ENCODE results near the gene STRIP2.
A peak's percentile ranks its signal among the peaks of the same experiment; 100 is the strongest.
"Not testable (repeated sequence)": the region's sequence is repeated elsewhere in the genome, so short reads cannot be mapped to it uniquely, and the experiment has no call there.

The STRIP2 gene

GRCh38 chr7:129394982-129395914, 39.0 kb upstream of the STRIP2 start:
- no peaks in the 10 kb centered on the region for H3K27me3 Mint-ChIP-seq (ENCODE audit: low read depth)
- no peaks in the 10 kb centered on the region for H3K9me3 Mint-ChIP-seq
- no peak overlapping the region for H3K4me3 Mint-ChIP-seq
- H3K27ac Mint-ChIP-seq: no peak overlapping the region
- H3K4me1 Mint-ChIP-seq: peaks cover 6% of the 10 kb centered on the region
- peaks cover 19% of the 10 kb centered on the region for H3K36me3 Mint-ChIP-seq (ENCODE audit: low read depth)
- TF ChIP-seq, protein P1, sequence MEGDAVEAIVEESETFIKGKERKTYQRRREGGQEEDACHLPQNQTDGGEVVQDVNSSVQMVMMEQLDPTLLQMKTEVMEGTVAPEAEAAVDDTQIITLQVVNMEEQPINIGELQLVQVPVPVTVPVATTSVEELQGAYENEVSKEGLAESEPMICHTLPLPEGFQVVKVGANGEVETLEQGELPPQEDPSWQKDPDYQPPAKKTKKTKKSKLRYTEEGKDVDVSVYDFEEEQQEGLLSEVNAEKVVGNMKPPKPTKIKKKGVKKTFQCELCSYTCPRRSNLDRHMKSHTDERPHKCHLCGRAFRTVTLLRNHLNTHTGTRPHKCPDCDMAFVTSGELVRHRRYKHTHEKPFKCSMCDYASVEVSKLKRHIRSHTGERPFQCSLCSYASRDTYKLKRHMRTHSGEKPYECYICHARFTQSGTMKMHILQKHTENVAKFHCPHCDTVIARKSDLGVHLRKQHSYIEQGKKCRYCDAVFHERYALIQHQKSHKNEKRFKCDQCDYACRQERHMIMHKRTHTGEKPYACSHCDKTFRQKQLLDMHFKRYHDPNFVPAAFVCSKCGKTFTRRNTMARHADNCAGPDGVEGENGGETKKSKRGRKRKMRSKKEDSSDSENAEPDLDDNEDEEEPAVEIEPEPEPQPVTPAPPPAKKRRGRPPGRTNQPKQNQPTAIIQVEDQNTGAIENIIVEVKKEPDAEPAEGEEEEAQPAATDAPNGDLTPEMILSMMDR (IDR thresholded peaks at IDR 0.05; ENCODE audit: unreplicated experiment in 3 of 3): no peak

DNA sequence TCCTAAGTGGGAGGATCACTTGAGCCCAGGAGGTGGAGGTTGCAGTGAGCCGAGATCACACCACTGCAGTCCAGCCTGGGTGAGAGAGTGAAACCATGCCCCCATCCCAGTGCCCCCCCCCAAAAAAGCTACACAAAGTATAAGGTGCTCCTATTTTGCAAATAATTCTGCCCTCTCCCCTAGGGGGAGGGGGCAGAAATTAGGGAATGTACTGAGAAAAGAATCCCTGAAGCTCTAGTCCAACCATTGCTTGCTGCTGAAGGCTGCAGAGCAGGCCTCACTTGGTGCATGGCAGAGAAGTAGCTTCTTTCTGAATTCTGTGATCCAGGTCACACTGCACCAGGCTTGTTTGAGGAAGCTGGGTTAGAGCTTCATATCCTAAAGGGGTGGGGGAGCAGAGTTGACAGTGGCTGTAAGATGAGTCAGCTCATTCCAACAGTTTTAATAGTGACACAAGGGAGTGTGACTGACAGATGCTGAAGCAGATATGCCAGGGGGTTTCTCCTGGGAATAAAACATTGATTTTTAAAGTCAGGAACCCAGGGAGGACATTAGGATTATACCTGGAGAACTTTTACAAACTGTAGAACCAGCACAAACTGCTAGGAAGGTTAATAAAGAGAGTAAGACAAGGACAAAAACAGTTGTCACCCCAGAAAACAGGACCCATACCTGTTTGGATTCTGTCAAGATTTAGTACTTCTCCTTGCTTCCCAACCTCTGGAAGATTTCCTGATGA, 32.8 kb upstream of the STRIP2 start:
- H3K36me3 Mint-ChIP-seq (ENCODE audit: low read depth): peaks cover 37% of the 10 kb centered on the region
- peak overlapping the region in 2 of 3 experiments; percentile 23 to 28 for H3K27ac Mint-ChIP-seq
- H3K4me3 Mint-ChIP-seq: no peak overlapping the region
- TF ChIP-seq, protein P1 (IDR thresholded peaks at IDR 0.05; ENCODE audit: unreplicated experiment in 3 of 3): no peak
- H3K9me3 Mint-ChIP-seq: no peaks in the 10 kb centered on the region
- no peaks in the 10 kb centered on the region for H3K4me1 Mint-ChIP-seq
- no peaks in the 10 kb centered on the region for H3K27me3 Mint-ChIP-seq (ENCODE audit: low read depth)

DNA sequence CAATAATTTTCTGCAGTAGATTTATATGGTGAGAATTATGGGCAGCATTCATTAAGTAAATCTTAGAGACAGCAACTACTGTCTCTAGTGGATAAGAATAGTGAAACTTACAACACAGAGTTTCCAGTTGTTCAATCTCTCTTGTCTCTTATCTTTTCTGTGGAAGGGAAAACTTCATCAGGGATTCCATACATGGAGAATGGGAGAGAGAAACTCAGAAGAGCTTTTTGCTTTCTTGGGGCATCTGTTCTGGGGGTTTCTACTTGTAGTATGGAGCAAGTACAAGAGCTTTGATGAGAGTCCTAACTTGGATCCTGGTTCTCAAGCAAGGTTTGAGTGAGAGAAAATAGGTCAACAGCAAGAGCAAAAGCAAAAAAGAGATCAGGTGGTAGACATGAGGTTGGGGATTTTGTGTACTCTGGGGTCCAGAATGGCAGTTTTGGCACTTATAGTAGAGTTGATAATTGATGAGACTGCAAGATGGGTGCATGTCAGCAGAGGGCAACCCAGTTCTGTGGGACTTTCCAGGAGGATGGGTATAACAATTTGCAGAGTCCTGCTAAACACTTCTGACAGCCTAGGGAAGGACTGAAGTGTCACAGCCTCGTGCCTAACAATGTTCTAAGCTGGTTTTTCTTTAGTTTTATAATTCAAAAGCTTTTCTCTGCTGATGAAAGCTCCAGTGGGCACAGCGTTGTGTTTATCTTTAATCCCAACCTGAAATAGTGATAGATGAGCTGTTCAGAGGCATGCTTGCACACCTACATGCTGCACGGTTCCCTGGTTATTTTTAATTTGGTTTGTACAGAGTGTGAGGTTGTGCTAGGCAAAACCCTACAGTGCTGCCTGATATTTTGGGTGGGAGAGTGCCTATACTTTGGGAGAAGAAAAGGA, 32.0 kb upstream of the STRIP2 start:
- Mint-ChIP-seq H3K36me3 (ENCODE audit: low read depth) (peaks cover 37% of the 10 kb centered on the region), H3K27me3 (ENCODE audit: low read depth) (no peaks in the 10 kb centered on the region), H3K9me3 (no peaks in the 10 kb centered on the region), H3K27ac (no peak overlapping the region), H3K4me1 (no peaks in the 10 kb centered on the region), H3K4me3 (no peak overlapping the region)
- TF ChIP-seq, protein P1 (IDR thresholded peaks at IDR 0.05; ENCODE audit: unreplicated experiment in 3 of 3): no peak

DNA sequence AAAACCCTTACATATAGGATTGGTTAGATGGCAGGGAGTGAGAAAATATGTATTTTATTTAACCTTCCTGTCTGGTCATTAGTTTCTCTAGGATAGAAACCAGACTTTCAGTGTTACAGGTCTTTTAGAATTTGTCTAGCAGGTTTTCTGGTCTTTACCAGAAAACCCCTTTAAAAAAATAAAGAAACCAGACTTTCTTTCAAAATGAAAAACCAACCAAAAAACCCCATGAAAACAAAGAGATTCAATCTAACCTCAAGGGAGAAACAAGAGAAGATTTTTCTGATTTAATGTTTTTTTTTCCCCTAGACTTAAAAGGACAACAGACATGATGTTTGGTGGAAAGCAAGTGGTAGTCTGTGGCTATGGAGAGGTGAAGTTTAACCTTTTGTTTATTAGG, 28.7 kb upstream of the STRIP2 start:
- Mint-ChIP-seq H3K27me3 (ENCODE audit: low read depth) (no peaks in the 10 kb centered on the region), H3K4me3 (no peak overlapping the region), H3K27ac (no peak overlapping the region), H3K36me3 (ENCODE audit: low read depth) (peaks cover 52% of the 10 kb centered on the region), H3K4me1 (no peaks in the 10 kb centered on the region), H3K9me3 (no peaks in the 10 kb centered on the region)
- TF ChIP-seq, protein P1 (IDR thresholded peaks at IDR 0.05; ENCODE audit: unreplicated experiment in 3 of 3): no peak

GRCh38 chr7:129410238-129410637, 24.0 kb upstream of the STRIP2 start:
- H3K4me1 Mint-ChIP-seq; H3K27ac Mint-ChIP-seq; H3K4me3 Mint-ChIP-seq; H3K9me3 Mint-ChIP-seq; H3K27me3 Mint-ChIP-seq (ENCODE audit: low read depth): not testable (repeated sequence)
- peaks cover 62% of the 10 kb centered on the region for H3K36me3 Mint-ChIP-seq (ENCODE audit: low read depth)

GRCh38 chr7:129412501-129412900, 21.7 kb upstream of the STRIP2 start:
- Mint-ChIP-seq H3K27ac (no peak overlapping the region), H3K36me3 (ENCODE audit: low read depth) (peaks cover 60% of the 10 kb centered on the region)
- TF ChIP-seq, protein P1 (IDR thresholded peaks at IDR 0.05; ENCODE audit: unreplicated experiment in 3 of 3): no peak

More at GRCh38 chr7:129412501-129412900, 21.7 kb upstream of the STRIP2 start:
- Mint-ChIP-seq H3K4me3 (no peak overlapping the region), H3K4me1 (no peaks in the 10 kb centered on the region), H3K27me3 (ENCODE audit: low read depth) (no peaks in the 10 kb centered on the region), H3K9me3 (peaks cover 10% of the 10 kb centered on the region)
